H7 (cell line): ENCODE measurements around the gene DDAH2. TPM values are rescaled to one million over a fixed set of nuclear protein-coding genes. Genes with fewer than 3 reads are reported as not detected.

Source experiments
- DNase-seq: peaks from one replicate; pipeline ENCODE4 v3.0.0; 2012
- H3K27me3 ChIP-seq: 2 replicates; pipeline ENCODE4 v1.6.0; 2011; ENCODE audit warnings: mild to moderate bottlenecking, low read length; ENCODE audit not compliant: control insufficient read depth, insufficient read depth
- H3K36me3 ChIP-seq: replicated peaks from 2 replicates; pipeline ENCODE4 v1.5.1; 2011; ENCODE audit warnings: low read length; ENCODE audit not compliant: control insufficient read depth, insufficient read depth
- H3K4me3 ChIP-seq: 2 replicates; pipeline ENCODE4 v1.5.1; 2011; ENCODE audit warnings: low read depth, mild to moderate bottlenecking, control low read depth, low read length, moderate library complexity; ENCODE audit not compliant: insufficient read depth
- total RNA-seq: library from RNA; depleted of rRNA; stranded (reverse); fragments of >200 nt; shearing (Covaris generic); gene quantifications from 2 replicates; pipeline ENCODE4 v1.2.3, GENCODE V29; 2014

DDAH2 gene
- total RNA-seq, 1 experiment from 2014 or later: 99.2 TPM

DNA sequence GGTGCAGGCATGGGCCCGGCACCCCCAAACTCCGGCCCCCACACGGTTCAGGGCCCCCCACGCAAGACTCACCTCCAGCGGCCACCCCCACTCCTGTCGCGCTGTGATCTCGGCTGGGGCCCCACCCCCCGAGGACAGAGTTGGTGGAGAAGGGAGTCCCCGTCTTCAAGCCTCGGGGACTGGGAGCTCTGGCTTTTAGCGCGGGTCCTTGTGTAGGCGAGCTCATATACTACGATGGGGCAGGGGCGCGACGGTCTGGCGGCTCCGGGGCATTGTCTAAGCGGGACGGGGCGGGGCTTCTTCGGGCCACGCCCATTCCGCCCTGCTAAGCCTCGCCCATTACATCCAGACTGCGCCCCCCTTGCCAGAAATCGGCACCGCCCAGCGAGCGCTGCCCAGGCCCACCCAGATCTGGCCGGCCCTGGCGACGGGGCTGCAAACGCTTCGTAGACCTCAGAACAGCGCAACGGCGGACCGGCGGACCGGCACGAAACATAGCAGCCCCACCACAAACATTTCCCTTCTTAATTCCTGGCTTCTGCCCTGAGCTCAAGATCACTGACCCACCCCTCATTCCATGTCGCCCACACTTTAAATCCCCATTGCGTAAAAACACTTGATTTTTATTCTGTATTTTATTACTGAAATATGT, 1.0 kb upstream of the DDAH2 start:
- peak; percentile 98 for DNase-seq
- Histone ChIP-seq H3K36me3 (peaks cover 29% of the 10 kb centered on the region), H3K4me3 (peak overlapping the region; percentile 84), H3K27me3 (no peaks in the 10 kb centered on the region)

DNA sequence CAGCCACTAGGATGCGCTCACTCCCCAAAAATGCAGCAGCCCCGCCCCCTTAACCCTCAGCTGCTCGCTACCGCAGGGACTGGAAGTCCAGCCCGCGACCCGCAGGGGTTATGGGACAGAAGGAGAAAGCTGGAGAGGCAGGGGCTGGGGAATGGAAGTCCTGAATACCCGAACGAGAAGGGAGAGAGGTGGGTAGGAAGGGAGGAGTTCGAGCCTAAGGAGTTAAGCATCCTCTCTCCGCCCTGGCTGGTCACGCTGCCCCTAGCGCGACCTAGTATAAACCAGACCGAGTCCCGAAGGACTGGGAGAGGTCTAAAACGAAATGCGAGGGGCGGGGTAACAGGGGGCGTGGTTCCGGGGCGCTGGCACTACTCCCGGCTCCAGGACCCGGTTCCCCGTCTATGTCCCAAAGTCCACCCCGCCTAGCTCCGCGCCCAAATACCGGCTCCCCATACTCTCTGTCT, 448 bp upstream of the DDAH2 start:
- Histone ChIP-seq H3K36me3 (peaks cover 29% of the 10 kb centered on the region), H3K4me3 (peak overlapping the region; percentile 84), H3K27me3 (no peaks in the 10 kb centered on the region)
- peak; percentile 95 for DNase-seq

DNA sequence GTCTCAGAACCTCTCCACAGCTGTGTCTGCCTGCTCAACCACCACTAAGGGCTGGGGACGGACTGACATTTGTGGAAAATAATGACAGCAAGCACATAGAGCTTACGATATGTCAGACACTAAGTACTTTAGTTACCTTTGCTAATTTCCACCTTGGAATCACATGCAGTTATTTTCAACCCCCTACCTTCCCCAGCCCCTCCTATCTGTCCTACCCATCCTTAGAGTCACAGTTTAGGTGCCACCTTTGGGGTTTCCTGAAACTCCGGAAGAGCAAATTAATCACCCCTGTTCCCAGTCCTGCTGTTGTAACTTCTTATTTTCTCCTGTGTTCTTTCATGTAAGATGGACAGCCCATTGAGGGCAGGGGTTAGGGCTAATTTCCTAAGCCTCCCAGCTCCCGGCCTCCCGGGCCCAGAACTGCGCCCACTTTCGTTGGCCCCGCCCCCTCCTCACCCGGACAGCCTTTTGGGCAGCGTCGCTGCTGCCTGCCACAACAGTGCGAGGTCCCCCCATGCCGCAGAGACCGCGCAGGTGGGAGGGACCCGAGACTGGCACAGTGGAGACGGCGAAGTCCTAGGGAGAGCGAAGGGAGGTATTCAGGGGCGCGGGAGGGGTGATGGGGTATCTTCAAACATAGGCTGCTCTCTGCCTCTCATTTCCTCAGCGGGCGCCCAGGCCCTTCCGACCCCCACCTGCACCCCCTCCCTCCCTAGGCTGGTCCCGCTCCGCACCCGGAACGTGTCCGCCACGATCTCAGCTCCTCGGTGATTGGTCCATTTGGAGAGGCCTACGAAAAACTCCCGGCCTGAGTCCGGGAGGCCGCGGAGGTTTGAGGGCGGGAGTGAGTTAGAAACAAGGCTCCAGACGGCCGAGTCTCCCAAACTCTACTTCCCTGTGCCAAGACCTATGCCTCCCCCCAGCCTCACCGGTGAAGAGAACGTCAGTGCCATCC, 1.1 kb downstream of the DDAH2 start:
- Histone ChIP-seq H3K27me3 (no peaks in the 10 kb centered on the region), H3K36me3 (peaks cover 18% of the 10 kb centered on the region), H3K4me3 (no peak overlapping the region)
- DNase-seq: peak; percentile 63

DNA sequence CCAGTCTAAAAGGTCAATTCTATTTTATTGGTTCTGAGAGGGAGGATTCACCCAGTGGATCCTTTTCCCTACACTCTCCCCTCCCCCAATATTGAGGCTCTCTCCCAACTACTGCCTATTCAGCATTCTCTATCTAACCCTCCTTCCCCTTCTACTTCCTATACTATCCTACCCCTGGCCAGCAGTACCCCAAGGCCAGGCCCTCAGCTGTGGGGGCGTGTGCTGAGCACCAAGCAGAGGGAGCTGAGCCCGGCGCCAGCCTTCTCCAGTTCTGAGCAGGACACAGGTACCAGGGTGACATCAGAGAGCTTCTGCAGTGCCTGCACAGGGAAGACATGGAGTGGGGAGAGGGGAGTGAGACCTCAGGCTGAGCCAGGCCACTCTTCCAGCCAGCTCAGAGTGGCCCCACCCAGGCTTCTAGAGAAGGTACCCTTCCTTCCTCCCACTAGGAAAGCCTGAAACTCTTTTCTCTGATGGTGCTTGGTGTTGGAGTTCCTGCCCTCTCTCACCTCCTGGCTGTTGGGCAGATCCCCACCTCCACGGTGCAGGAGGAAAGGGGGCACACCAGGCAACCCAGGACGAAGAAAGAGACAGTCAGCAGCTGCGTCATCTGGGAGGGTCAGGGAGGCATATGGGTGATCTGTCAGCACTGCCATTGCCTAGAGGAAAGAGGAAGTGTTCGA, 1.9 kb downstream of the DDAH2 start:
- peak; percentile 22 for DNase-seq
- no peak overlapping the region for H3K4me3 ChIP-seq
- H3K36me3 ChIP-seq: peaks cover 15% of the 10 kb centered on the region
- no peaks in the 10 kb centered on the region for H3K27me3 ChIP-seq

DNA sequence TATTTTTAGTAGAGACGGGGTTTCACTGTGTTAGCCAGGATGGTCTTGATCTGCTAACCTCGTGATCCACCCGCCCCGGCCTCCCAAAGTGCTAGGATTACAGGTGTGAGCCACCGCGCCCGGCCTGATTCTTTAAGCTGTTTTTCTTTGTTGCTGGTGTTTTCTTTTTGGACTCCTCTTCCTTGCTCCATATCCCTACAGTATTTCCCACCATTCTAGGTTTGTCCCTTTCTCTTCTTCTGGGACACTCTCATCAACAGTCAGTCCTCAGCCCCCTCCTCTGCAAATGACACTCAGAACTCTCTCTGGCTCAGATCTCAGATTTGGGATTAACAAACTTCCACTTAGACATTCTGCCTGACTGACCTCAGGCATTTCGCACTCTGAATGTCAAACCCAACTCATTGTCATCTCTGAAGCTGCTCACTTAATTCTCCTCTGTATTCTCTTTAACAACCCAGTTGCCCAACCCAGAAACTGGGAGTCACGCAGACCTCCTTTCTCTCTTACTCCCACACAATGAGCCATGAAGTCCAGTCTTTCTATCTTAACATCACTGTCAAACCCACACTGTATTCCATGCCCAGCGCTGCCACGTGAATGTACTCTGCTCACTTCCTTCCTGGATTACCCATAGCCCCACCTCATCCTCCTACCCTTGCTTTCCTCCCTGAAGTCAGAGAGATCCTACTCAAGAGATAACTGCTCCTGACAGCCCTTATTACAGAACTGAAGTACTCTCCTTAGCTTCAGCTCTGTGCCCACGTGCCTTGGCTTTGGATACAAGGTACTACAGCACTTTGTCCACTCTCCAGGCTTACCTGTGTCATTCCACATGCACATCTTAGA, 3.4 kb downstream of the DDAH2 start:
- DNase-seq: no peak
- Histone ChIP-seq H3K27me3 (no peaks in the 10 kb centered on the region), H3K4me3 (no peak overlapping the region), H3K36me3 (peaks cover 9% of the 10 kb centered on the region)

DNA sequence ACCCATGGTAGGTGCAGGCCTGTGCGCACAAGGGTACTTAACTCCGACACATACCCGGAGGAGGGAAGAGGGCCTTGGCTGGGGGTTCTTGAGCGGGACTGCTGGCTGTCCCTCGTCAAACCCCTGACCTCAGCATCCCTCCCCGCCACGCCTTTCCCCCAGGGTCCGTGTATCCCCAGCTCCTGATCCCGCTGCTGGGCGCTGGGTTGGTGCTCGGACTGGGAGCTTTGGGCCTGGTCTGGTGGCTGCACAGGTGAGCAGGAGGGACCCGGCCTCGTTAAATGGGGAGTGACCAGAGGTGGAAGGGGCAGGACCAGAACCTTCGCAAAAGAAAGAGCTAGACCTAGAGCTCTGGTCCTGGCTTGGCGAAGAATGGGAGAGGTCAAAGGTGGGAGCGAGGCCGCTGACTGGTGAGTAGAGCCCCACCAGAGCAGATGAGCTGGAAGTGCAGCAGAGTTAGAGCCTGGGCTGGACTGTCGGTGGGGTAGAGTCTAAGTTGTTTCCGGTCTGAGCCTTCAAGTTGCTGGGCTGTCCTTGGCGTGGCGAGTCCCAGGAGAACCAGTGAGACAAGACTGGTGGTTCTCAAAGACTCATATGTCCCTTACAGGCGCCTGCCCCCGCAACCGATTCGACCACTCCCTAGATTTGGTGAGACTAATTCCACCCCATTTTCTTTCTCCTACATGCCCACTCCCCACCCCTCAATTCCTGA, 5.0 kb downstream of the DDAH2 start:
- H3K36me3 ChIP-seq: peaks cover 9% of the 10 kb centered on the region
- H3K4me3 ChIP-seq: no peak overlapping the region
- no peaks in the 10 kb centered on the region for H3K27me3 ChIP-seq
- DNase-seq: no peak

DNA sequence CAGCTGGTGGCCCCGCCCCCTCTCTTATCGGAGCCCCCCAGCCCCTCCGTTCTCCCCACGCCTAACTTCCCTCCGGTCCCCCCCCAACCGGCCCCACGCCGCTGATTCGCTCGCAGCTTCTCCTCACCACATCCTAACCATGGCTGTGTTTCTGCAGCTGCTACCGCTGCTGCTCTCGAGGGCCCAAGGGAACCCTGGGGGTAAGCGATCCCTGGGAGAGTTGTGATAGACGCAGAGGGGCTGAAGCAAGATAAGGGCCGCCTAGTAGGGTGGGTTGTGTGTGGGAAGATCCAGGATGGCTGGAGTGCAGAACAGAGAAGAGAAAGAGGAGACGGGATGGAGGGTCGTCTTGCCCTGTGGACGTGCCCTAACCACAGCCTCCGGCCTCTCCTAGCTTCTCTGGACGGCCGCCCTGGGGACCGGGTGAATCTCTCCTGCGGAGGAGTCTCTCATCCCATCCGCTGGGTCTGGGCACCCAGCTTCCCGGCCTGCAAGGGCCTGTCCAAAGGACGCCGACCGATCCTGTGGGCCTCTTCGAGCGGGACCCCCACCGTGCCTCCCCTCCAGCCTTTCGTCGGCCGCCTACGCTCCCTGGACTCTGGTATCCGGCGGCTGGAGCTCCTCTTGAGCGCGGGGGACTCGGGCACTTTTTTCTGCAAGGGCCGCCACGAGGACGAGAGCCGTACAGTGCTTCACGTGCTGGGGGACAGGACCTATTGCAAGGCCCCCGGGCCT, 5.7 kb downstream of the DDAH2 start, which contains the start of gene MPIG6B:
Gene MPIG6B (plus strand): TSS at position 129 of the 735 bp plus-strand sequence. CDS start 11 bp downstream, at position 140.
- Histone ChIP-seq H3K4me3 (no peak within 1 kb of the TSS), H3K36me3 (peaks cover 8% of the 10 kb centered on the region), H3K27me3 (no peaks in the 10 kb centered on the region)
- peak; percentile 58 for DNase-seq

DNA sequence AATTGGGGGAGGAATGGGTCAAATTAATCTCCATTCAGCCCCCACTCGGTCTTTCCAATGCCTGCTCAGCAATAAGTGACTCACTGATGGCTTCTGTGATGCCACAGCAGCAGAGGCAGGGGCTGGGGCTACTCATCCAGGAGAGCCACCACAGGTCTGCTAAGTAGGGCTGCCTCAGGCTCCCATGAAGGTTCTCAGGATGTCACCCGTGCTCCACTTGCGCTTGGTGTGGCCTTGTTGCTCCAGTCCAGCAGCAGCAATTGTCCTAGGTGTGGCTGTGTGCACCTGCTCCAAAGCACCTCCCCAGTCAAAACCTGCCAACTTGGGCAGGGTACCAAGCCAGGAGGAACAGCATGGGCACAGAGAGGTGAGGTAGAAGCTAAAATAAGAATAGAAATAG, 6.9 kb downstream of the DDAH2 start:
- no peak overlapping the region for H3K4me3 ChIP-seq
- H3K36me3 ChIP-seq: peaks cover 3% of the 10 kb centered on the region
- no peaks in the 10 kb centered on the region for H3K27me3 ChIP-seq
- no peak for DNase-seq

DNA sequence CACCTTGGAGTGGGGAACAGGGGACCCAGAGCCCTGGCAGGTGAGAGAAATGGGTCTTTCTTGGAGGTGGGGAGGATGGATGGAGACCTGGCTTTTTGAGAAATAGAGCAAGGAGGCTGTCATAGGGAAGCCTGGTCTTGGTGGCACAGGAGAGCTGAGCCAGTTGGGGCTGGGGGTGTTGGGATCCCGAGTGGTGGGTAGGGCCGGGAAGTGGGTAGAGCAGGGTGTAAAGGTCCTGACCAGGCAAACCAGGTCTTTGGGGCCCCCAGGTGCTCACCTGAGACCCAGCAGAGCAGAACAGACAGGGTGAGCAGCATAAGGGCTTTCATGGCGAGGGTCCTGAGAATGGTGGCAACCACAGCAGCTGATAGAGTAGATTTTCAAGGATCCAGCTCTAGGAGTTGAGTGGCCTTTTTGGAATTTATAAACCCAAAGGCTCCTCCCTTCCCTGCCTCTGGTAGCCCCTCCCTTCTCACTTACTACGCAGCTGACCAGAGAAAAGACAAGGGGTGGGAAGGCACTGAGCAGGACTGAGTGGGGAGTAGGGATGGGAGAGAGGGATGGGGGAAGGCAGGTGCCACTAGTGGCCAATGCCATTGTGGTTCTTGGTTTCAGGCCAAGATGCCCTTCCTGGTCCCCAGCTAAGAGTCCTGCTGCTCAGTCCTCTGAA, 7.6 kb downstream of the DDAH2 start, which contains the start of gene LY6G6C:
Gene LY6G6C (minus strand): TSS at position 396 of the 670 bp plus-strand sequence. CDS start 67 bp downstream, at position 329.
- H3K4me3 ChIP-seq: no peak within 1 kb of the TSS
- H3K27me3 ChIP-seq: no peaks in the 10 kb centered on the region
- no peak for DNase-seq
- H3K36me3 ChIP-seq: no peaks in the 10 kb centered on the region; the same call in 1 of the 2 replicates

DNA sequence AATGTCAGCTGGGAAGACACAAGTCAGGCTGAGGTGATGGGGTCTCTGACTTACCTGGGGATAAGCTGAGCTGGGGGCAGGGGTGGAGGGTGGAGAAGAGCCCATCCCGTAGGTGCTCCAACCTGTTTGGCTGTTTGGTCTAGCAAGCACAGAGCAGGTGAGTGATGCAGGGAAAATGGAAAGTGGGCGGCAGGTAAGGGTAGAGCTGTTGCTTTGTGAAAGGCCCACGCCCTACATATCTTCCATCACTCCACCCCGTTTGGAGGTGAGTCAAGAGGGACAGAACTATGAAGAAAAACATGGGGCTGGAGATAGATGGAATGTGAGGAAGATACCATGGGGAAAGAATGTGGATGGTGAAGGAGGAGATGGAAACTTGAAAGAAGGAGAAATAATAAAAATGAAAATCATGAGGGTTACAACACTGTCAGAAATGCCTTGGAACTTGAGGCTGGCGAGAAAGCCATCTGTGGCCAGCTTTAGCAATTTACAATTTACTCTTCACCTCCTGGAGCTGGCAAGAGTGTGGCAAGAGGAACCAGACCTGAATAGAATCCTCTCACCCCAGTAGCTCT, 8.8 kb downstream of the DDAH2 start:
- DNase-seq: no peak
- no peaks in the 10 kb centered on the region for H3K27me3 ChIP-seq
- H3K4me3 ChIP-seq: no peak overlapping the region
- no peaks in the 10 kb centered on the region for H3K36me3 ChIP-seq

DNA sequence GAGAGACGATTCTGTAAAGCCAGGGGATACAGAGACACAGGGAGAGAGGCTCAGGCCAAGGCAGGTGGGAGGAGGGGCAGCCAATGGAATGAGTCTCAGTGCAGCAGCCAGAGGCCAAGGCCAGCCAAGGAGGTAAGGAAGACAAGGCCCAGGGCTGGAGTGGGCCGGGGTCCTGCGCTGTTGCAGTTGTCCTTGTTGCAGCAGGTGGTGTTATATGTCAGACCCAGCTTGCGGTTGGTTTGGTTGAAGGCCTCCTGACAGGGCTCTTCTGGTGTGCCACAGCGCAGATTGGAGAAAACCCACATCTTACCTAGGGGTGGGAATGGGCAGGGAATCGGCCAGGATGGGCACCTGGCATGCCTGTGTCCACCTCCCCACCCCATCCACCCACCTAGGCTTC, 10.1 kb downstream of the DDAH2 start:
- peak; percentile 38 for DNase-seq
- Histone ChIP-seq H3K4me3 (no peak overlapping the region), H3K27me3 (no peaks in the 10 kb centered on the region), H3K36me3 (no peaks in the 10 kb centered on the region)

DNA sequence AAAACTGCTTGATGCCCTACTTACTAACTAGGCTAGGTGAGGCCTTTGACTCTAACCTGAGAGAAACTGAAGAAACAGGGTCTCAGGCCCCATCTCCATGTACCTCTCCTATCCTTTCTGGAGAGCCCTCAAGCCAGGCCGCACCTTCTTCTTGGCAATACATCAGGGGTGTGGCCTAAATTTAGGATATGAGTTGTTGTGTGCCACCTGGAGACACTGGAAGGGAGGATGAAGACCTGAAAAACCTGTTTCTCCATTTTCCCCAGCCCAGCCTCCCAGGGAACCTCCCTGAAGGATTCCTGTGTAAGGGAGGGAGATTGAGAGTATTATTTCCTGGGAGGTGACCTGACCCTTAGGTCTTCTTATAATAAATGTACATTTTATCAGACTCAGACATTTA, 10.8 kb downstream of the DDAH2 start:
- no peaks in the 10 kb centered on the region for H3K36me3 ChIP-seq
- peak; percentile 66 for DNase-seq
- H3K4me3 ChIP-seq: no peak overlapping the region
- H3K27me3 ChIP-seq: no peaks in the 10 kb centered on the region
